Peyer's patch (tissue), 4 donors: Measurements from ENCODE around the gene CKMT2. TPM values are rescaled to one million over a fixed set of nuclear protein-coding genes. Genes with fewer than 3 reads are reported as not detected.
A peak's percentile ranks its signal among the peaks of the same experiment; 100 is the strongest.

ENCODE experiments used
- DNase-seq, 3 donors: peaks; one replicate each; pipeline ENCODE4 v3.0.0-alpha.2; 2017 to 2019
- H3K27ac ChIP-seq, 4 donors: fragments of 200-600 bp; sonication (generic); one replicate each; pipeline ENCODE4 v1.5.1; 2016 to 2019
- H3K27me3 ChIP-seq, 2 donors: fragments of 200-600 bp; sonication (generic); one replicate each; pipeline ENCODE4 v1.5.1; 2019
- H3K36me3 ChIP-seq, 3 donors: fragments of 200-600 bp; sonication (generic); one replicate each; pipeline ENCODE4 v1.5.1; 2016 to 2019
- H3K4me1 ChIP-seq, 4 donors: fragments of 200-600 bp; sonication (generic); one replicate each; pipeline ENCODE4 v1.5.1; 2016 to 2019
- H3K4me3 ChIP-seq, 4 donors: fragments of 200-600 bp; sonication (generic); 1 replicate in 3 of 4; 2 replicates in 1 of 4; pipeline ENCODE4 v1.5.1; 2016 to 2019; ENCODE audit warnings: mild to moderate bottlenecking in 1 of 4
- H3K9me3 ChIP-seq, 4 donors: fragments of 200-600 bp; sonication (generic); one replicate each; pipeline ENCODE4 v1.5.1; 2016 to 2019; ENCODE audit warnings: mild to moderate bottlenecking in 1 of 4
- POLR2A ChIP-seq, 2 donors: fragments of 450-650 bp; IDR thresholded peaks; one replicate each; pipeline ENCODE4 v1.5.1; 2017; ENCODE audit warnings: antibody characterized with exemption in 2 of 2, mild to moderate bottlenecking in 2 of 2, moderate library complexity in 2 of 2
- total RNA-seq, 4 donors: library from RNA; depleted of rRNA; stranded (reverse); fragments of >200 nt; gene quantifications; one replicate each; pipeline ENCODE4 v1.1.0, GENCODE V29; 2016
- TF ChIP-seq, protein P1 (sequence below), 6 experiments: fragments of 450-650 bp in 4 of 6; fragments of 200-600 bp in 2 of 6; sonication (generic) in 1 of 6; IDR thresholded peaks; one replicate each; pipeline ENCODE4 v1.5.1; 2017 to 2019; ENCODE audit warnings: antibody characterized with exemption in 6 of 6, mild to moderate bottlenecking in 3 of 6, moderate library complexity in 1 of 6

The CKMT2 gene
- total RNA-seq, 4 donors from 2014 or later, result 1.1 to 10.6 (median 3.8) TPM

DNA sequence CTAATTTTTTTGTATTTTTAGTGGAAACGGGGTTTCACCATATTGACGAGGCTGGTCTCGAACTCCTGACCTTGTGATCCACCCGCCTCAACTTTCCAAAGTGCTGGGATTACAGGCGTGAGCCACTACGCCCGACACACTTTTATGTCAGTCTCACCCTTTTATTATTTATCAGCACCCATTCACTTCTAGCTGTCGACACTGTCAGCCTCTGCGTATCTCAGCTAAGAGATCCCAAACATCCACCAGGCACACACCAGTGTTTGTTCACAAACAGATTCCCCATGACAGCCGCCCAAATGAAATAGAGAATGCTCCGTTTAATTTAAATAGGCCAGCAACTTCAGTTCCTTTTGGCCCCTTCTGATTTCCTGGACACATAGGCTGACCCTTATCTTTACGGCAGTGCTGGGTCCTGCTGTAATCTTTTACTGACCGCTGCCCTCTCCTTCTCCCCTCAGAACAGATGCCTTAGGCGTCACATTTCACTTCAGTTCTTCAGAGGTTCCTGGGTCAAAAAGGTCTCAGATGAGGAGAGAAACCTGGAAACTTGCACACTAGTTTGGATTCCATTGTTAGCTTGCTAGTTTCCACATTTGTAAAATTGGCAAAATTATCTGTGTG, 43.1 kb upstream of the CKMT2 start:
- TF ChIP-seq POLR2A (IDR thresholded peaks at IDR 0.05), result no peak
- TF ChIP-seq, protein P1, sequence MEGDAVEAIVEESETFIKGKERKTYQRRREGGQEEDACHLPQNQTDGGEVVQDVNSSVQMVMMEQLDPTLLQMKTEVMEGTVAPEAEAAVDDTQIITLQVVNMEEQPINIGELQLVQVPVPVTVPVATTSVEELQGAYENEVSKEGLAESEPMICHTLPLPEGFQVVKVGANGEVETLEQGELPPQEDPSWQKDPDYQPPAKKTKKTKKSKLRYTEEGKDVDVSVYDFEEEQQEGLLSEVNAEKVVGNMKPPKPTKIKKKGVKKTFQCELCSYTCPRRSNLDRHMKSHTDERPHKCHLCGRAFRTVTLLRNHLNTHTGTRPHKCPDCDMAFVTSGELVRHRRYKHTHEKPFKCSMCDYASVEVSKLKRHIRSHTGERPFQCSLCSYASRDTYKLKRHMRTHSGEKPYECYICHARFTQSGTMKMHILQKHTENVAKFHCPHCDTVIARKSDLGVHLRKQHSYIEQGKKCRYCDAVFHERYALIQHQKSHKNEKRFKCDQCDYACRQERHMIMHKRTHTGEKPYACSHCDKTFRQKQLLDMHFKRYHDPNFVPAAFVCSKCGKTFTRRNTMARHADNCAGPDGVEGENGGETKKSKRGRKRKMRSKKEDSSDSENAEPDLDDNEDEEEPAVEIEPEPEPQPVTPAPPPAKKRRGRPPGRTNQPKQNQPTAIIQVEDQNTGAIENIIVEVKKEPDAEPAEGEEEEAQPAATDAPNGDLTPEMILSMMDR (IDR thresholded peaks at IDR 0.05), result no peak
- H3K27me3 ChIP-seq, result no peaks in the 10 kb centered on the region

DNA sequence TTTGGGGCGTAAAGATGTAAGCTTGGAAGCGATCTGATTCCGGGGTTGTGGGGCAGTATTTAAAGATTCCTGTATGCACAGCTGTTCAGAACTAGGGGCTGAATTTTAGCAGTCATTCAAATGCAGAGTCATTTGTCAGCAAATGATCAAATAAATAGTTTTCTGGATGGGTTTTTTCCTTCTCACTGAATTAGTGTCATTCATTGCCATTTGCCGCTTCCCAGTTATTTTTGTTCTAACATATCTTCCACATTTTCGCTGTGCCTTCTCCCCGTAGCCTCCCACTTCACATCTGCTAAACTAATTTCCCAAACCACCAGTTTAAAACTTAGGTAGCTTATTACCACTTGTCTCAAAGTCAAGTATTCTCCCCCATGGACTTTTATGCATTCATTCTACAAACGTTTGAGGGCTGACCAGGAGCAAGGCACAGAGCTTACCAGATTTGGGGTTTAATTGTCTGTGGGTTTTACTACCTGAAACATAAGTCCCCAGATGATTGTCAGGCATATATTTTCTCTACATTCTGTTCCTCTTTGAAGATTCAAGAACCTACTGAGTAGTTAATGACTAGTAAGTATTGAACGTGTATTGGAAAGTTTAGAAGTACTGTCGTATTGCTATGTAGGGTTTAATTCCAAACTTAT, 41.3 kb upstream of the CKMT2 start:
- Histone ChIP-seq H3K4me1 (no peaks in the 10 kb centered on the region), H3K4me3 (no peak overlapping the region), H3K27me3 (no peaks in the 10 kb centered on the region), H3K36me3 (no peaks in the 10 kb centered on the region), H3K9me3 (no peaks in the 10 kb centered on the region), H3K27ac (no peak overlapping the region)
- TF ChIP-seq POLR2A (IDR thresholded peaks at IDR 0.05), result no peak
- TF ChIP-seq, protein P1 (IDR thresholded peaks at IDR 0.05), result no peak
- no peak for DNase-seq

More for the DNA sequence above, 43.1 kb upstream of the CKMT2 start:
- Histone ChIP-seq H3K9me3 (no peaks in the 10 kb centered on the region), H3K36me3 (no peaks in the 10 kb centered on the region), H3K27ac (no peak overlapping the region), H3K4me3 (no peak overlapping the region), H3K4me1 (no peaks in the 10 kb centered on the region)
- no peak for DNase-seq

DNA sequence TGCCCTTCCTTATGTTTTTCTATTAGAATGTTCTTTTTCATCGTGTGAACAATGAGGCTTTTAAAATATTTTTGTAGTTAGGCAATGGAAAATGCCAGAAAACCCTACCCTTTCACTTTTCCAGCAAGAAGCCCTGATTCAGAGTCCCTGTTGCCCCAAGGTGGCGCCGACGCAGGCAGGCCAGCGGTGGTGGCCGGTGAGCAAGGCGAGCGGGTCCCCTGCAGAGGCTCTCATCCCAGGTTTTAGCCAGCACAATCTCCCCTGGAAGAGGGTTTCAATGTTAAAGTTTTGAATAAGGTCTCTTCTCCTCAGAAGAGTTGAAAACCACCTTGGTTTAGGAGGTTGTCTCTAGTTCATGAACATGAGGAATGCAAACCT, 40.8 kb upstream of the CKMT2 start:
- Histone ChIP-seq H3K27ac (no peak overlapping the region), H3K4me3 (no peak overlapping the region), H3K27me3 (no peaks in the 10 kb centered on the region), H3K9me3 (no peaks in the 10 kb centered on the region), H3K36me3 (no peaks in the 10 kb centered on the region), H3K4me1 (no peaks in the 10 kb centered on the region)
- TF ChIP-seq POLR2A (IDR thresholded peaks at IDR 0.05), result no peak
- TF ChIP-seq, protein P1 (IDR thresholded peaks at IDR 0.05), result no peak
- no peak for DNase-seq

DNA sequence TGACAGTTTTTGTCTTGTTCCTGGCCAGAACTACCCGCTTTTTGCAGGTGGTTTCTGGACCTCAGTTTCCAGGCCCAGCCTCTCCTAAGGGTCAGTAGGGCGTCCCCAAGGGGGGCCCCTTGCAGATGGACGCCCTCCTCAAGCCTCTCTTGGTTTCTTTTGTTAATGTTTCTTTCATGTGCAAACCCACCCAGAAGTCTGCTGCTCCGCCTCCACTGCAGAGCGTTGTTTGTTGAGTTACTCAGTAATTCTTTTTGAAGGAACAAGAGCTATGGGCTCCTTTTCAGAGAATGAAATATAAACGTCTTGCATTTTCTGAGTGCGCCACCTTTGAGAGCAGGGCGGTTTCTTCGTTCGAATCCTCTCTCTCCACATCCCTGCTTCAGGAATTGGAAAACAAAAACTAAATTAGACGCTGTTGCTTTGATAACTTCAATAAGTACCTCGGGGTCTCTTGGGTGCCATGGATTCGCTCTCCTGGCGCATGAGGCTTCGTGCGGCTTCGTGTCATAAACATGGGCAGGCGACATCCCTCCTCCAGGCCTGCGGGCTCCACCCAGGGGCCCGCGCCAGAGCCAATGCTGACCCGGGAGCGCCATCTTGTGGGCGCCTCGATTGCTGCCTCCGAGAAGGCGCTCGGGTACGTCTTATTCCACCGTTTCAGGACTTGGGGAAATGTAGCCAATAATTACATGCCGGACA, 38.3 kb upstream of the CKMT2 start:
- no peaks in the 10 kb centered on the region for H3K36me3 ChIP-seq
- H3K27me3 ChIP-seq, result no peaks in the 10 kb centered on the region
- H3K4me3 ChIP-seq, result no peak overlapping the region
- peak; percentile 57 to 89 (median 86) for DNase-seq
- H3K4me1 ChIP-seq, result no peaks in the 10 kb centered on the region
- H3K27ac ChIP-seq, result no peak overlapping the region
- no peaks in the 10 kb centered on the region for H3K9me3 ChIP-seq
- TF ChIP-seq POLR2A (IDR thresholded peaks at IDR 0.05), result no peak
- TF ChIP-seq, protein P1 (IDR thresholded peaks at IDR 0.05), result peak; percentile 33 to 85 (median 73)

DNA sequence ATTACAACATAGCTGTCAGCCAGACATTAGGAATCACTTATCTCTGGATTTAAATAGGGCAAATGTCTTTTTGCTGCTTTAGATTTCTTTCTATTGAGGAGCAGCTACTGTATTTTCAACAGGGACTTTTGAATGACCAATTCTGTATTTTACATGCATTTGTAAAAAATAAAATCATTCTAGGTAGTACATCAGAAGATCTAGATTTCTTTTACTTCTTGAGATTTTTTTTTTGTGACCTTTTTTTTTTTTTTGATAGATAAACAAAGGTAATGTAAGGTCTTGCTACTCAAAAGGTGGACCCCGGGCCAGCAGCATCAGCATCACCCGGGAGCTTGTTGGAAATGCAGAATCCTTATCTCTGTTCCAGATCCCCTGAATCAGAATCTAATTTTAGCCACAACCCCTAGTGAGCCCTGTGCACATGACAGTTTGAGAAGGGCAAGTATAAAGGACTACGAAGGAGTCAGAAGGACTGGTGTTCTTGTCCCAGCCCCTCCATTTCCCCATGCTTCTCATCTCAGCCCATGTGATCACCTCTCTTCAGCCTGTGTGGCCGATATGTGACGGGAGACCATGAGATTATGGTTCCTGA, 37.7 kb upstream of the CKMT2 start:
- no peaks in the 10 kb centered on the region for H3K4me1 ChIP-seq
- no peaks in the 10 kb centered on the region for H3K27me3 ChIP-seq
- no peak overlapping the region for H3K27ac ChIP-seq
- H3K36me3 ChIP-seq, result no peaks in the 10 kb centered on the region
- TF ChIP-seq, protein P1 (IDR thresholded peaks at IDR 0.05), result peak in 1 of 6 experiments; percentile 3
- no peak for TF ChIP-seq POLR2A (IDR thresholded peaks at IDR 0.05)
- H3K9me3 ChIP-seq, result no peaks in the 10 kb centered on the region
- H3K4me3 ChIP-seq, result no peak overlapping the region
- DNase-seq, result no peak
